ENCODE results near the gene CETN3. TPM values are rescaled to one million over a fixed set of nuclear protein-coding genes. Genes with fewer than 3 reads are reported as not detected.

Gene CETN3
- total RNA-seq, 1 experiment from 2014 or later, result 38.5 TPM

DNA sequence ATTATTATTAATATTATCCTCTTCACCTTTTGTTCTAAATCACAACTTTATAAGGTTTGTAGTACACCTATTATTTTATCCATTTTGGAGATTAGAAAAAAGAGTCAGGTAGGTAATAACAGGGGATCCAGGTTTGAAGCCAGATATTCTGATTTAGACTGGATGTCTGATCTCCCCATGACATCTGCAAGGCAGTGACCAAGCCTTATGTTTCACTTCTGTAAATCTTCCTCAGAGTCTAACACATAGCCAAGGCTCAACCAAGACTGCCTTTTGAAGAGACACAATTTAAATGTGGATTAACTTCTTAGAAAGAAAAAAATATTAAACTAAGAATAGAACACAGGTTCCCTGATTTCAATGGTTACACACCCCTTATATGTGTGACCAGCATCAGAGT, 44.2 kb downstream of the CETN3 start:
- no peak overlapping the region for H3K4me3 ChIP-seq (ENCODE audit: low read depth, low read length)
- DNase-seq, result no peak

DNA sequence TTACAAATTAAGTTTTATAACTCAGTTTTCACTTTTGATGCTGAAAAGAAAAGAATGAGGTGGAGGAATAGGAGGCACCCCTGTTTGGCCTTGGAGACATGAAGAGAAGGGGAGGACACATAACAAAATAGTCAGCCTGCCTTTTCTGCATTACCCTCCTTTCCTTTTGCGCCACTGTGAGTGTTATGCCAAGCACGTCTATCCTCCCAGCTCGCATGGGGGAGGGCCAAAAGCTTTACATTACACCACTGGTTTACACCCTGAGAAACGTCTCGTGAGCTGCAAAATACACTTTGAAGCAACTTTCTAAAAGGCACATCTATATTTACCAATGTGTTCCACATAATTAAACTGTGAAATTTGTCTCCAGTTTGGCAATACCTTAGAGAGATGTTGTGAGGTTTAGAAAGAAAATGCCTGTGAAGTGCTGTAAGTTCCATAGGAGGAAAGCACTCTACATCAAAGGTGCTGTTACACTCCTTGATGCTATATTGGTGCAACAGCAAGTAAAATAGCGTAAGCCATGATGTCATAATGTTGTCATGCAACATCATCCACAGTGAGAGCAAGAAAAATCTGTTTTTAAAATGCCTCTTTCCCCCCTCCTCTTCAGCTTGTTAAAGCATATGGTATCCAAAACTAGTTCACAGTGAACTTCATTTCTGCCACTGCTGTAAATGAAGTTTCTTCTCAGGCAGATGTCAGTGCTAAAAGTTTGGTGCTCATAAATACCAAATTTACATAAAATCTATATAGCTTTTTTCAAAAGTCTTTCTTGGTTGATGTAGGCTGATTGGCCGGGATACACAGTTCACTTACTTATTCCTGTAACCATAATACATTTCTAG, 50.3 kb downstream of the CETN3 start:
- no TSS peak for BruUV-seq (replicated peaks)
- no peak for DNase-seq
- H3K9me3 Mint-ChIP-seq (ENCODE audit: unreplicated experiment), result no peaks in the 10 kb centered on the region
- H3K27me3 Mint-ChIP-seq (ENCODE audit: insufficient read depth, unreplicated experiment), result no peaks in the 10 kb centered on the region
- no peaks in the 10 kb centered on the region for H3K36me3 ChIP-seq (ENCODE audit: control insufficient read depth, insufficient read depth, low read length)
- H3K9me3 ChIP-seq, result no peaks in the 10 kb centered on the region
- no peak overlapping the region for H3K4me3 Mint-ChIP-seq (ENCODE audit: unreplicated experiment)
- TF ChIP-seq, protein P1, sequence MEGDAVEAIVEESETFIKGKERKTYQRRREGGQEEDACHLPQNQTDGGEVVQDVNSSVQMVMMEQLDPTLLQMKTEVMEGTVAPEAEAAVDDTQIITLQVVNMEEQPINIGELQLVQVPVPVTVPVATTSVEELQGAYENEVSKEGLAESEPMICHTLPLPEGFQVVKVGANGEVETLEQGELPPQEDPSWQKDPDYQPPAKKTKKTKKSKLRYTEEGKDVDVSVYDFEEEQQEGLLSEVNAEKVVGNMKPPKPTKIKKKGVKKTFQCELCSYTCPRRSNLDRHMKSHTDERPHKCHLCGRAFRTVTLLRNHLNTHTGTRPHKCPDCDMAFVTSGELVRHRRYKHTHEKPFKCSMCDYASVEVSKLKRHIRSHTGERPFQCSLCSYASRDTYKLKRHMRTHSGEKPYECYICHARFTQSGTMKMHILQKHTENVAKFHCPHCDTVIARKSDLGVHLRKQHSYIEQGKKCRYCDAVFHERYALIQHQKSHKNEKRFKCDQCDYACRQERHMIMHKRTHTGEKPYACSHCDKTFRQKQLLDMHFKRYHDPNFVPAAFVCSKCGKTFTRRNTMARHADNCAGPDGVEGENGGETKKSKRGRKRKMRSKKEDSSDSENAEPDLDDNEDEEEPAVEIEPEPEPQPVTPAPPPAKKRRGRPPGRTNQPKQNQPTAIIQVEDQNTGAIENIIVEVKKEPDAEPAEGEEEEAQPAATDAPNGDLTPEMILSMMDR (IDR thresholded peaks at IDR 0.05; ENCODE audit: insufficient read depth in 1 of 2, low read depth in 1 of 2, low read length in 1 of 2, severe bottlenecking in 1 of 2, unreplicated experiment in 1 of 2), result no peak
- H3K27ac Mint-ChIP-seq (ENCODE audit: unreplicated experiment), result no peak overlapping the region
- ChIA-PET CTCF (no interaction called here), POLR2A (no interaction called here)
- no peaks in the 10 kb centered on the region for H3K4me1 Mint-ChIP-seq (ENCODE audit: low read depth, unreplicated experiment)
- no peaks in the 10 kb centered on the region for H3K36me3 Mint-ChIP-seq (ENCODE audit: insufficient read depth, unreplicated experiment)
- H3K4me1 ChIP-seq, result no peaks in the 10 kb centered on the region
- intact Hi-C loops (cut with micrococcal nuclease; ENCODE audit: unreplicated experiment), result no loop called here
- H3K27me3 ChIP-seq (replicated peaks; ENCODE audit: control insufficient read depth, insufficient read depth, low read length), result no peaks in the 10 kb centered on the region
- H3K4me3 ChIP-seq (ENCODE audit: low read depth, low read length), result no peak overlapping the region

More for the DNA sequence above, 44.2 kb downstream of the CETN3 start:
- CTCF ChIA-PET, result no interaction called here
- Histone ChIP-seq H3K9me3 (no peaks in the 10 kb centered on the region), H3K36me3 (ENCODE audit: control insufficient read depth, insufficient read depth, low read length) (no peaks in the 10 kb centered on the region), H3K4me1 (no peaks in the 10 kb centered on the region), H3K27me3 (replicated peaks; ENCODE audit: control insufficient read depth, insufficient read depth, low read length) (no peaks in the 10 kb centered on the region)
- no peaks in the 10 kb centered on the region for H3K9me3 Mint-ChIP-seq (ENCODE audit: unreplicated experiment)
- H3K4me3 Mint-ChIP-seq (ENCODE audit: unreplicated experiment), result no peak overlapping the region
- no peaks in the 10 kb centered on the region for H3K4me1 Mint-ChIP-seq (ENCODE audit: low read depth, unreplicated experiment)
- no peaks in the 10 kb centered on the region for H3K27me3 Mint-ChIP-seq (ENCODE audit: insufficient read depth, unreplicated experiment)
- intact Hi-C loops (cut with micrococcal nuclease; ENCODE audit: unreplicated experiment), result no loop called here
- H3K36me3 Mint-ChIP-seq (ENCODE audit: insufficient read depth, unreplicated experiment), result no peaks in the 10 kb centered on the region
- no TSS peak for BruUV-seq (replicated peaks)
- TF ChIP-seq, protein P1 (IDR thresholded peaks at IDR 0.05; ENCODE audit: insufficient read depth in 1 of 2, low read depth in 1 of 2, low read length in 1 of 2, severe bottlenecking in 1 of 2, unreplicated experiment in 1 of 2), result no peak
- POLR2A ChIA-PET, result no interaction called here
- no peak overlapping the region for H3K27ac Mint-ChIP-seq (ENCODE audit: unreplicated experiment)

DNA sequence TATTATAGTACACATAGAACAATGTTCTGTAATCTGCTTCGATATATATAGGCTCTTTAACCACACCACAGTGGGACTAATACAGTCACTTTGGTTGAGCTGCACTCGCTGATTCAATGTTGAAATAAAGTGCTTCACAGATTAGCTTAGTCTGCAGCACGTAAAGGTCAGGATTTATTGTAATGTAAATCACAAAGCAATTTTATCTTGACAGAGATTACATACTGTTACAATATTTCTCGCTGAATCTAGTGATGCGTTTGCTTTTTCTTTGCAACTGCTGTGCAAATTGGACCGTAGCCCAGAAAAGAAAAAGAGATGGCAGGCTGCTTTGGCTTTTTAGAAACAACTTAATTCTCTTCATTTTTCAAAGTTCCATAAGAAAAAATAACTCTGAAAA, 52.9 kb downstream of the CETN3 start:
- Mint-ChIP-seq H3K9me3 (ENCODE audit: unreplicated experiment) (no peaks in the 10 kb centered on the region), H3K27me3 (ENCODE audit: insufficient read depth, unreplicated experiment) (no peaks in the 10 kb centered on the region), H3K36me3 (ENCODE audit: insufficient read depth, unreplicated experiment) (no peaks in the 10 kb centered on the region), H3K4me3 (ENCODE audit: unreplicated experiment) (no peak overlapping the region), H3K27ac (ENCODE audit: unreplicated experiment) (no peak overlapping the region), H3K4me1 (ENCODE audit: low read depth, unreplicated experiment) (no peaks in the 10 kb centered on the region)
- intact Hi-C loops (cut with micrococcal nuclease; ENCODE audit: unreplicated experiment), result no loop called here
- Histone ChIP-seq H3K4me3 (ENCODE audit: low read depth, low read length) (no peak overlapping the region), H3K9me3 (no peaks in the 10 kb centered on the region), H3K27me3 (replicated peaks; ENCODE audit: control insufficient read depth, insufficient read depth, low read length) (no peaks in the 10 kb centered on the region), H3K36me3 (ENCODE audit: control insufficient read depth, insufficient read depth, low read length) (no peaks in the 10 kb centered on the region), H3K4me1 (0 out of 2 replicates have a peak, but pooled peaks cover 6% of the 10 kb centered on the region)
- BruUV-seq (replicated peaks), result no TSS peak
- POLR2A ChIA-PET, result no interaction called here
- CTCF ChIA-PET, result no interaction called here
- TF ChIP-seq, protein P1 (IDR thresholded peaks at IDR 0.05; ENCODE audit: insufficient read depth in 1 of 2, low read depth in 1 of 2, low read length in 1 of 2, severe bottlenecking in 1 of 2, unreplicated experiment in 1 of 2), result no peak
- DNase-seq, result no peak
